Ectodermal cell (in vitro differentiated cells): ENCODE measurements around the gene GNAI3.

ENCODE experiments used
- H3K27ac ChIP-seq: 2 replicates; pipeline ENCODE4 v1.7.0; 2013; ENCODE audit warnings: mild to moderate bottlenecking, low read depth, low read length; ENCODE audit not compliant: insufficient read depth, poor library complexity, severe bottlenecking
- H3K27me3 ChIP-seq: 2 replicates; pipeline ENCODE4 v1.7.0; 2013; ENCODE audit warnings: mild to moderate bottlenecking, low read length; ENCODE audit not compliant: insufficient read depth, control insufficient read depth, poor library complexity, severe bottlenecking
- H3K36me3 ChIP-seq: one replicate; pipeline ENCODE4 v1.7.0; 2013; ENCODE audit warnings: low read length; ENCODE audit not compliant: control insufficient read depth, insufficient read depth
- H3K4me1 ChIP-seq: one replicate; pipeline ENCODE4 v1.7.0; 2013; ENCODE audit warnings: low read length; ENCODE audit not compliant: control insufficient read depth, insufficient read depth
- H3K4me3 ChIP-seq: 2 replicates; pipeline ENCODE4 v1.7.0; 2013; ENCODE audit warnings: low read depth, low read length, control low read depth; ENCODE audit not compliant: insufficient read depth
- H3K9me3 ChIP-seq: 2 replicates; pipeline ENCODE4 v1.7.0; 2013; ENCODE audit warnings: mild to moderate bottlenecking, low read length, moderate library complexity; ENCODE audit not compliant: control insufficient read depth
- WGBS, 2 experiments: methylation state at CpG; one replicate each; pipeline ENCODE4 v1.1.7; 2013; ENCODE audit warnings: missing lambda C conversion rate in 2 of 2; 5-methylcytosine and 5-hydroxymethylcytosine counted together

Gene GNAI3

DNA sequence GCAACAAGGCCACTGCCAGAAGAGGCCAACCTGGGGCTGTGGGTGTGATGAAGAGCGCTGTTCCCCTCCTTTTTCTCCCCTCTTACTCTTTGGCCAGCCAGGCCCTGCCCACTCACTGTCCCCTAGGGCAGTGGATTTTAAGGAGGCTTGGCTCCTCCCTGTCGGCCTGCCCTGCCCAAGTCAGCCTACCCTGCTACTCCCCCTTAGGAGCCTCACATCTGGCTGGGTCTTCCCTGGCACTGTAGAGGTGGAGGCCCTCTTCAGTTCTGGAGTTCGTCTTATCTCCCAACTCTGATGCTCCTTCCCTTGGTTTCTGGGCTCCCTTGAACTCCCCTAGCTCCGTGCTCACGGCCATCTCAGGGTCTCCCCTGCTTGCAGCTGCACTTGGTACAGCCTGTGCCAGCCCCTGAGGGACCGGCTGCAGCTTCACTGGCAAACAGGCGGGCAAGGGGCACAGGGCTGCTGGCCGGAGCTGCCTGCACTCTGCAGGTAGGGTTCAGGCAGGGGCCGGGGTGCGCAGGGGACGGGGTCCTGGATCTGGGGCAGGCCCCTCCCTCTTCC is 75.3 kb downstream of the GNAI3 start:
- H3K4me3 ChIP-seq = no peak overlapping the region
- H3K27me3 ChIP-seq = no peaks in the 10 kb centered on the region
- H3K4me1 ChIP-seq = peaks cover 39% of the 10 kb centered on the region
- peaks cover 16% of the 10 kb centered on the region for H3K36me3 ChIP-seq
- 89 to 90% methylated on average over 11 of the region's 11 CpGs for WGBS, 2 experiments
- no peaks in the 10 kb centered on the region for H3K9me3 ChIP-seq
- H3K27ac ChIP-seq = no peak overlapping the region

DNA sequence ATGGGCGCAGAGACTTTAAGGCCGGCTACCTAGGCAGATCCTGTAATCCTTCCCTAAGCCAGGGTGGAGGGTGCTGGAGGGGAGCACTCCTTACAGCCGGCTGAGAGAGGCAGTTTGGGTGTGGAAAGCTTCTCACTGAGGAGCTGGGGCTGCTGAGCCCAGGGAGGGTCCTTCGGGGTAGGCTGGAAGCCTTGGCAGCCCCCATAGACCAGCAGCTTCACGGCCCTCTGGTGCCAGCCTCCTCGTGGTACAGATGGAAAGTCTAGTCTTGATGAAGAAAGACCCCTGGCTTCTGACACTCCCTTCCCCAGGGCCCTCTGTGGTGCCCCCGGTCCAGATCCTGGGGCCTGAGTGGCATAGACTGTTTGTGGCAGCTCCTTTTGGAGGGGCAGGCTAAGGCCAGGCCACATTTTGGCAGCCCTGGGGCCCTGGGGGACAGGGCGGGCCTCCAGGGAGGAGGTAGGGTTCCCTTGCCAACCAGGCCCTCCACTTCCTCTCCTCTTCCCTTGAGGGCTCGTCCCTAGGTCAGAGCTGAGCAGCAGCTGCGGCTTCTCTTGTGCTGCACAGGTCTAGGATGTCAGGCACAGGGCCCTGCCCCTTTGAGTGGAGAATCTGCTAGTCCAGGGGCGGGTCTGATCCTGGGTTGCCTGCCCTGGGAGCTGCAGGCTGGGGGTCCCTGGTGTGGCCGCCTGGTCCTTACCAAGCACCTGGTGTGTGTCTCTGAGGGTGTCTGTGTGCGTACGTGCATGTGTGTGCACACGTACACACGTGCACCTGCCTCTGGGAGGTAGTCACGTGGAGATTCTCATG is 76.0 kb downstream of the GNAI3 start:
- H3K27ac ChIP-seq = no peak overlapping the region
- no peaks in the 10 kb centered on the region for H3K27me3 ChIP-seq
- no peak overlapping the region for H3K4me3 ChIP-seq
- no peaks in the 10 kb centered on the region for H3K9me3 ChIP-seq
- peaks cover 33% of the 10 kb centered on the region for H3K4me1 ChIP-seq
- peaks cover 17% of the 10 kb centered on the region for H3K36me3 ChIP-seq
- WGBS, 2 experiments = 91 to 92% methylated on average over 17 of the region's 17 CpGs

DNA sequence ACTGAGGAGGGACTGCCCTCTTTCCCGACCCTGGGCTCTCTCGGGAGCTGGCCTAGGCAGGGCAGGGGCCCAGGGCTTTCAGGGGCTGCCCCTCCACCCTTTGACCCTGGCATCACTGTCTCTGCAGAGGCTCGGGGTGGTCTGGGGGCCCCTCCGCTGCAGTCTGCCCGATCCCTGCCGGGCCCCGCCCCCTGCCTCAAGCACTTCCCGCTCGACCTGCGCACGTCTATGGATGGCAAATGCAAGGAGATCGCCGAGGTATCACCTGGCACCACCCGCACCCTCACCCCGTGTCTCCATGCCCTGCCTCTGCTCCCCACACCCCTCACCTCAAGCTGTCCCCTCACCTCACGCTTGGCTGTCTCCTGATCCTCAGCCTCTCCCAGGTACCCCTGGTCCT is 76.8 kb downstream of the GNAI3 start:
- Histone ChIP-seq H3K27me3 (no peaks in the 10 kb centered on the region), H3K4me1 (peaks cover 32% of the 10 kb centered on the region), H3K4me3 (no peak overlapping the region), H3K9me3 (no peaks in the 10 kb centered on the region), H3K36me3 (peaks cover 20% of the 10 kb centered on the region), H3K27ac (no peak overlapping the region)
- WGBS, 2 experiments = 87 to 88% methylated on average over 16 of the region's 16 CpGs

DNA sequence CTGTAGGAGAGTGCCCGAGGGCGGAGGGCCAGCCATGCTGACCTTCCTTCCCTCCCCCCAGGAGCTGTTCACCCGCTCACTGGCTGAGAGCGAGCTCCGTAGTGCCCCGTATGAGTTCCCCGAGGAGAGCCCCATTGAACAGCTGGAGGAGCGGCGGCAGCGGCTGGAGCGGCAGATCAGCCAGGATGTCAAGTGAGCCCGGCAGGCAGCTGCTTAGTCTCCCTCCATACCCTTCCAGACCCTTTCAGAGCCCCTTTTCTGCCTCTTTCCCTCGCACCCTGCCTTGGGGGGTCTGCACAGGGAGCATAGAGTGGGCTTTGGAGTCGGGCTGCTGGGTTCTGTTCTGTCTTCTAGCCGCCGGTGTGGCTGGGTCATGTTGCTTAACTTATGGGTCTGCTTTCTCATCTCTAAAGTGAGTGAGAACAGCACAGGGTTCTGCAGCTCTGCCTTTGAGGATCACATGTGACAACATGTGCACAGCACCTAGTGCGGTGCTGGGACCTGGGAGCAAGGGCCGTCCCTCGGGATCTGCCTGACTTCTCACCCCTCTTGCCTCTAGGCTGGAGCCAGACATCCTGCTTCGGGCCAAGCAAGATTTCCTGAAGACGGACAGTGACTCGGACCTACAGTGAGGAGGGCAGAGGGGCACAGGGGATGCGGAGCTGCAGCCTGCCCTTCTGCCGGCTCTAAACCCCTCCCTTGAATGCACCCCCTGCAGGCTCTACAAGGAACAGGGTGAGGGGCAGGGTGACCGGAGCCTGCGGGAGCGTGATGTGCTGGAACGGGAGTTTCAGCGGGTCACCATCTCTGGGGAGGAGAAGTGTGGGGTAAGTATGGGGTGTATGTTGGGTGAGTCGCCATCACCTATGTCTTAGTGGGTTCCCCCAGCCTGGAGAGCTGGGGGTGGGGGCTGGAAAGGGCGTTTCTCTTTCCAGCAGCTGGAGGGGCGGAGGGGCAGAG is 77.5 kb downstream of the GNAI3 start:
- Histone ChIP-seq H3K4me1 (peaks cover 32% of the 10 kb centered on the region), H3K27me3 (no peaks in the 10 kb centered on the region), H3K9me3 (no peaks in the 10 kb centered on the region), H3K36me3 (peaks cover 20% of the 10 kb centered on the region), H3K27ac (no peak overlapping the region), H3K4me3 (no peak overlapping the region)
- 87 to 90% methylated on average over 32 of the region's 32 CpGs for WGBS, 2 experiments

DNA sequence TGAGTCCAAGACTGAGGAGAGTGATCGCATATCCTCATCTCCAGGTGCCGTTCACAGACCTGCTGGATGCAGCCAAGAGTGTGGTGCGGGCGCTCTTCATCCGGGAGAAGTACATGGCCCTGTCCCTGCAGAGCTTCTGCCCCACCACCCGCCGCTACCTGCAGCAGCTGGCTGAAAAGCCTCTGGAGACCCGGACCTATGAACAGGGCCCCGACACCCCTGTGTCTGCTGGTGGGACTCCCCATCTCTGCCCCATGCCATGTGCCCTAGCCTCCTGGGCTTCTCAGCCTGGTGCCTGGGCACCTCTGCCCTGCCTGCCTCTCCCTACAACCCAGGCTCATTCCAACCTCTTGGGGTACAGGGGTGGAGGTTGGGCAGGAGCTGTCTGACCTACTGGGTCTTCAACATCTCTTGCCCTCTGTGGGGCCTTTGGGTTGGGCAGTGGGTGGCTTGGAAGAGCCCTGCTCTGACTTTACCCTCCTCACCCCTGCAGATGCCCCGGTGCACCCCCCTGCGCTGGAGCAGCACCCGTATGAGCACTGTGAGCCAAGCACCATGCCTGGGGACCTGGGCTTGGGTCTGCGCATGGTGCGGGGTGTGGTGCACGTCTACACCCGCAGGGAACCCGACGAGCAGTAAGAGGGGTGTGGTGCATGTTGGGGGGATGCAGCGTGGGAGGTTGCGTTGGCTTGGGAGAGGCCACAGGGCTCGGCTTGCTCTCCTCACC is 78.4 kb downstream of the GNAI3 start:
- H3K27ac ChIP-seq = no peak overlapping the region
- no peak overlapping the region for H3K4me3 ChIP-seq
- H3K36me3 ChIP-seq = peaks cover 20% of the 10 kb centered on the region
- no peaks in the 10 kb centered on the region for H3K9me3 ChIP-seq
- H3K27me3 ChIP-seq = no peaks in the 10 kb centered on the region
- WGBS, 2 experiments = 95 to 96% methylated on average over 21 of the region's 21 CpGs
- H3K4me1 ChIP-seq = peaks cover 26% of the 10 kb centered on the region

DNA sequence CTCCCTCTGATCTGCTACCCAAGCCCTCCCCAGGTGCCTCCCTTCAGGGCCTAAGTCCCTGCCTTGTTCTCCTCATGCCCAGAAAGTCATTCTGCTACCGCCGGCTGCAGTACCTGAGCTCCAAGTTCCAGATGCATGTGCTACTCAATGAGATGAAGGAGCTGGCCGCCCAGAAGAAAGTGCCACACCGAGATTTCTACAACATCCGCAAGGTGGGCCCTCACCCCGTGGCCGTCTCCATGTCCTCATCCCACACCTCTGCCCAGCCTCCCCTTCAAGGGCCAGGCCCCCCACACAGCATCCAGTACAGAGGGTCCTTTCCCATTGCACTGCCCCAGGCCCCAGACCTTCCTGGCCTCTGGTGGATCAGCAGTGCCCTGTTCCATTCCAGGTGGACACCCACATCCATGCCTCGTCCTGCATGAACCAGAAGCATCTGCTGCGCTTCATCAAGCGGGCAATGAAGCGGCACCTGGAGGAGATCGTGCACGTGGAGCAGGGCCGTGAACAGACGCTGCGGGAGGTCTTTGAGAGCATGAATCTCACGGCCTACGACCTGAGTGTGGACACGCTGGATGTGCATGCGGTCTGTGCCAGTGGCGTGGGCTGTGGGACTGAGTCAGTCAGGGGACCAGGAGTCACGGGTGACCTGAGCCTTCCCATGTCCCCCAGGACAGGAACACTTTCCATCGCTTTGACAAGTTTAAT is 79.4 kb downstream of the GNAI3 start:
- peaks cover 26% of the 10 kb centered on the region for H3K4me1 ChIP-seq
- H3K27me3 ChIP-seq = no peaks in the 10 kb centered on the region
- no peak overlapping the region for H3K27ac ChIP-seq
- WGBS, 2 experiments = 94 to 96% methylated on average over 23 of the region's 23 CpGs
- no peaks in the 10 kb centered on the region for H3K9me3 ChIP-seq
- no peak overlapping the region for H3K4me3 ChIP-seq
- peaks cover 20% of the 10 kb centered on the region for H3K36me3 ChIP-seq

DNA sequence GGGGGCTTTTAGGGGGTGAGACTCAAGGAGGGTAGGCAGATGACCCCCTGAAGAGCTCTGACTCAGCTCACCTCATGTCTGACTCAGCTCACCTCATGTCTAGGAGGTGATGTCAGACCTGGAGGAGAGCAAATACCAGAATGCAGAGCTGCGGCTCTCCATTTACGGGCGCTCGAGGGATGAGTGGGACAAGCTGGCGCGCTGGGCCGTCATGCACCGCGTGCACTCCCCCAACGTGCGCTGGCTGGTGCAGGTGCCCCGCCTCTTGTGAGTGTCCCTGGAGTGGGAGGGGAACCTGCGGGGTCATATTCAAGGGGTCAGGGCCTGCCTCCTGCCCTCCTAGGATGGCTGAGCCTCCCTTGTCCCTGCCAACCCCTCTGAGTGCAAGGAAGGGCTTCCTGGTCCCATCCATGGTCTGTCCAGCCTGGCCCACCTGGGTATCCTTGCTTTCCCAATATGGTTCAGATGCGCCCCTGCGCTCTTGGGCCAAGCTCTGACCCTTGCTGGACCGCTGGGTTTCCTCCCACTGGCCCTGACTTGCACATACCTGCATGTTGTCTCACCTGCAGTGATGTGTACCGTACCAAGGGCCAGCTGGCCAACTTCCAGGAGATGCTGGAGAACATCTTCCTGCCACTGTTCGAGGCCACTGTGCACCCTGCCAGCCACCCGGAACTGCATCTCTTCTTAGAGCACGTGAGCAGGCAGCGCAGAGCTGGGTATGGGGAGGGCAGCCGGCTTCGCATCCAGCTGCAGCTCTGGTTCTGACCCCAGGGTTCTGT is 80.3 kb downstream of the GNAI3 start:
- peaks cover 21% of the 10 kb centered on the region for H3K4me1 ChIP-seq
- H3K9me3 ChIP-seq = no peaks in the 10 kb centered on the region
- no peak overlapping the region for H3K4me3 ChIP-seq
- peaks cover 20% of the 10 kb centered on the region for H3K36me3 ChIP-seq
- 92 to 94% methylated on average over 23 of the region's 23 CpGs for WGBS, 2 experiments
- no peaks in the 10 kb centered on the region for H3K27me3 ChIP-seq
- no peak overlapping the region for H3K27ac ChIP-seq

DNA sequence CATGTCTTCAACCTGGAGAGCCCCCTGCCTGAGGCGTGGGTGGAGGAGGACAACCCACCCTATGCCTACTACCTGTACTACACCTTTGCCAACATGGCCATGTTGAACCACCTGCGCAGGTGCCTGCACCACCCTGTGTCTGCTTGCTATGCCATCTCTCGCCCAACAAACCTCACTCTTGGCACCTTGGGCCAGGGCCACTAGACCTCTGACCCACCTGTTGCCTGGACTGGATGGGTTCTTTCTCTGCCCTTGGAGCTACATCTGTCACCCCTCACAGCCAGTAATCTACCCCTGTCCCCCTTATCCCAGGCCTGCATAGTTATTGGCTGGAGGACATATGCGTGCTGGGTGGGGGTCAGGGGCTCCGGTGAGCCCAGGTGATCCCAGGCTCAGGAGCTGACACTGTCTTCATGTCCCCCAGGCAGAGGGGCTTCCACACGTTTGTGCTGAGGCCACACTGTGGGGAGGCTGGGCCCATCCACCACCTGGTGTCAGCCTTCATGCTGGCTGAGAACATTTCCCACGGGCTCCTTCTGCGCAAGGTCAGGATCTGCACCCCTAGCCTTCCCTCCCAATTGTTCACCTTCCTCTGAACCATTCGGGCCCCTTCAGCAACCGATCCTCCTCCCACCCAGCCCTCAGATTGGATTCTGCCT is 81.1 kb downstream of the GNAI3 start:
- no peaks in the 10 kb centered on the region for H3K9me3 ChIP-seq
- H3K4me1 ChIP-seq = peaks cover 14% of the 10 kb centered on the region
- no peak overlapping the region for H3K4me3 ChIP-seq
- WGBS, 2 experiments = 88 to 90% methylated on average over 10 of the region's 10 CpGs
- H3K27ac ChIP-seq = no peak overlapping the region
- H3K36me3 ChIP-seq = peaks cover 20% of the 10 kb centered on the region
- no peaks in the 10 kb centered on the region for H3K27me3 ChIP-seq
